ENCODE results near the gene FAM163B.

Gene FAM163B

DNA sequence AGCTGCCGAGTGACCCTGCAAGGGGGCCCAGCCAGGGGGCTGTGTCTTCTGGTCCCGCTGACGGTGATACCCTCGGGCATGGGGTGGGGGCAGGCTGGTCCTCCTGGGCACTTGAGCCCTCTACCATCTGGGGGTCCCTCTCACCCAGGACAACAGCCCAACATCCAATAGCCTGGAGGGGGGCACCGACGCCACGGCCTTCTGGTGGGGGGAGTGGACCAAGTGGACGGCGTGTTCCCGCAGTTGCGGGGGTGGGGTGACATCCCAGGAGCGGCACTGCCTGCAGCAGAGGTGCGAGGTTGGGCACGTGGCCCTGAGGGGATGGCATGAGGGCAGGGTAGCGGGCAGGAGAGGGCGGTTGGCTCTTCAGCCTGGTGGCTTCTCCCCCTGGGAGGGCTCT lies 71.9 kb downstream of the FAM163B start:
- no peak overlapping the region for H3K4me3 ChIP-seq (ENCODE audit: low read length)
- no peaks in the 10 kb centered on the region for H3K9me3 ChIP-seq (ENCODE audit: control insufficient read depth, insufficient read depth, low read length)
- no peaks in the 10 kb centered on the region for H3K79me2 ChIP-seq (ENCODE audit: control insufficient read depth, low read length)
- H3K4me1 ChIP-seq (ENCODE audit: control insufficient read depth, low read length): peaks cover 23% of the 10 kb centered on the region
- no peaks in the 10 kb centered on the region for H3K36me3 ChIP-seq (ENCODE audit: control insufficient read depth, low read length)
- no peak overlapping the region for H3K4me2 ChIP-seq (ENCODE audit: low read length)
- no peak overlapping the region for H3K27ac ChIP-seq (ENCODE audit: low read depth, low read length)
- no peaks in the 10 kb centered on the region for H3F3A ChIP-seq (ENCODE audit: control insufficient read depth, insufficient read depth)
- TF ChIP-seq, protein P1, sequence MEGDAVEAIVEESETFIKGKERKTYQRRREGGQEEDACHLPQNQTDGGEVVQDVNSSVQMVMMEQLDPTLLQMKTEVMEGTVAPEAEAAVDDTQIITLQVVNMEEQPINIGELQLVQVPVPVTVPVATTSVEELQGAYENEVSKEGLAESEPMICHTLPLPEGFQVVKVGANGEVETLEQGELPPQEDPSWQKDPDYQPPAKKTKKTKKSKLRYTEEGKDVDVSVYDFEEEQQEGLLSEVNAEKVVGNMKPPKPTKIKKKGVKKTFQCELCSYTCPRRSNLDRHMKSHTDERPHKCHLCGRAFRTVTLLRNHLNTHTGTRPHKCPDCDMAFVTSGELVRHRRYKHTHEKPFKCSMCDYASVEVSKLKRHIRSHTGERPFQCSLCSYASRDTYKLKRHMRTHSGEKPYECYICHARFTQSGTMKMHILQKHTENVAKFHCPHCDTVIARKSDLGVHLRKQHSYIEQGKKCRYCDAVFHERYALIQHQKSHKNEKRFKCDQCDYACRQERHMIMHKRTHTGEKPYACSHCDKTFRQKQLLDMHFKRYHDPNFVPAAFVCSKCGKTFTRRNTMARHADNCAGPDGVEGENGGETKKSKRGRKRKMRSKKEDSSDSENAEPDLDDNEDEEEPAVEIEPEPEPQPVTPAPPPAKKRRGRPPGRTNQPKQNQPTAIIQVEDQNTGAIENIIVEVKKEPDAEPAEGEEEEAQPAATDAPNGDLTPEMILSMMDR (IDR thresholded peaks at IDR 0.05; ENCODE audit: low read depth, low read length, poor library complexity, severe bottlenecking): no peak
- no peak for TF ChIP-seq EZH2phosphoT487 (IDR thresholded peaks at IDR 0.05; ENCODE audit: borderline replicate concordance, low read length)
- no peaks in the 10 kb centered on the region for H3K9me2 ChIP-seq (replicated peaks; ENCODE audit: control insufficient read depth, low read length)
- H4K20me1 ChIP-seq (ENCODE audit: control insufficient read depth, insufficient read depth, low read depth, low read length): no peaks in the 10 kb centered on the region
- H3K27me3 ChIP-seq (ENCODE audit: control insufficient read depth, low read length): peaks cover 40% of the 10 kb centered on the region

DNA sequence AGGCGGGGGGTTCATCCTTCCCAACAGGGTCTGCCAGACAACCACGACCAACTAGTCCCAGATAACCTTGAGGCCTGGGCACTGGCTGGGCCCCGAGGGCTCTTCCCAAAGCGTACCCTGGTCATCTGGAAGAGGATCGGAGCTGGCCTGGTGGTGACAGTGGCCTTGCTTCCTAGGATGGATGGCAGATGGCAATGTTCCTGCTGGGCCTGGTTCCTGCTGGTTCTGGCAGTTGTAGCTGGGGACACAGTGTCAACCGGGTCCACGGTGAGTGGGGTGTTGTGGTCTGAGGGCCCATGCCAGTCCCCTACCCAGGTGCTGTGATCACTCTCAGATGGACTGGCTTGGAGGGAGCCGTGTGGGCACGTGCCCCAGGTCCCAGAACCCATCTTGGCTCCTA lies 72.7 kb downstream of the FAM163B start:
- no peaks in the 10 kb centered on the region for H3K36me3 ChIP-seq (ENCODE audit: control insufficient read depth, low read length)
- TF ChIP-seq EZH2phosphoT487 (IDR thresholded peaks at IDR 0.05; ENCODE audit: borderline replicate concordance, low read length): no peak
- TF ChIP-seq, protein P1 (IDR thresholded peaks at IDR 0.05; ENCODE audit: low read depth, low read length, poor library complexity, severe bottlenecking): no peak
- no peaks in the 10 kb centered on the region for H4K20me1 ChIP-seq (ENCODE audit: control insufficient read depth, insufficient read depth, low read depth, low read length)

DNA sequence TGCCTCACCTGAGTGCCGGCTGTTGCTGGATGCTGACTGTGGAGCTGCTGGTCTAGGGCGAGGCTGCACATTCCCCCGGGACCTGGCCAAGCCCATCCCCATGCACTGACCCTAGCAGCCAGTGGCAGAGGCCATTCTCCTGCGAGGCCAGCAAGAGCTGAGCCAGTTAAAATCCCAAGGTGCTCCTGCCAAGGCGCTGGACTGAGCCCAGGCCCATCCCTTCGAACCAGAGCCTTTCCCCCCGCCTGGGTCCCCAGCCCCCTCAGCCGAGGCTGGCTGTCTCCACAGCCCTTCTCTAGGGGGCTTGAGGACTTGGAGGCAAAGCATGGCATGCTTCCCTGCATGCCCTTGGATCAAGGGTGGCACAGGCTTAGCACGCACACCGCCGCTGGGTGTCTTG lies 73.1 kb downstream of the FAM163B start:
- Histone ChIP-seq H3K79me2 (ENCODE audit: control insufficient read depth, low read length) (no peaks in the 10 kb centered on the region), H3K9me3 (ENCODE audit: control insufficient read depth, insufficient read depth, low read length) (no peaks in the 10 kb centered on the region), H3K4me1 (ENCODE audit: control insufficient read depth, low read length) (peaks cover 23% of the 10 kb centered on the region), H3K27ac (ENCODE audit: low read depth, low read length) (no peak overlapping the region), H3K27me3 (ENCODE audit: control insufficient read depth, low read length) (peaks cover 40% of the 10 kb centered on the region), H3K4me2 (ENCODE audit: low read length) (no peak overlapping the region), H3K4me3 (ENCODE audit: low read length) (no peak overlapping the region), H3F3A (ENCODE audit: control insufficient read depth, insufficient read depth) (no peaks in the 10 kb centered on the region), H4K20me1 (ENCODE audit: control insufficient read depth, insufficient read depth, low read depth, low read length) (no peaks in the 10 kb centered on the region), H3K9me2 (replicated peaks; ENCODE audit: control insufficient read depth, low read length) (no peaks in the 10 kb centered on the region), H3K36me3 (ENCODE audit: control insufficient read depth, low read length) (no peaks in the 10 kb centered on the region)
- TF ChIP-seq, protein P1 (IDR thresholded peaks at IDR 0.05; ENCODE audit: low read depth, low read length, poor library complexity, severe bottlenecking): no peak
- no peak for TF ChIP-seq EZH2phosphoT487 (IDR thresholded peaks at IDR 0.05; ENCODE audit: borderline replicate concordance, low read length)

More for the DNA sequence above, 72.7 kb downstream of the FAM163B start:
- Histone ChIP-seq H3K27me3 (ENCODE audit: control insufficient read depth, low read length) (peaks cover 40% of the 10 kb centered on the region), H3K4me2 (ENCODE audit: low read length) (no peak overlapping the region), H3K79me2 (ENCODE audit: control insufficient read depth, low read length) (no peaks in the 10 kb centered on the region), H3K27ac (ENCODE audit: low read depth, low read length) (no peak overlapping the region), H3F3A (ENCODE audit: control insufficient read depth, insufficient read depth) (no peaks in the 10 kb centered on the region), H3K9me2 (replicated peaks; ENCODE audit: control insufficient read depth, low read length) (no peaks in the 10 kb centered on the region), H3K9me3 (ENCODE audit: control insufficient read depth, insufficient read depth, low read length) (no peaks in the 10 kb centered on the region), H3K4me3 (ENCODE audit: low read length) (no peak overlapping the region), H3K4me1 (ENCODE audit: control insufficient read depth, low read length) (peaks cover 23% of the 10 kb centered on the region)

All from DOHH2 (cell line).